ENCODE results near the gene TRPM6. TPM values are rescaled to one million over a fixed set of nuclear protein-coding genes. Genes with fewer than 3 reads are reported as not detected.

Gene TRPM6
- total RNA-seq, 1 experiment from 2014 or later = 1.4 TPM

DNA sequence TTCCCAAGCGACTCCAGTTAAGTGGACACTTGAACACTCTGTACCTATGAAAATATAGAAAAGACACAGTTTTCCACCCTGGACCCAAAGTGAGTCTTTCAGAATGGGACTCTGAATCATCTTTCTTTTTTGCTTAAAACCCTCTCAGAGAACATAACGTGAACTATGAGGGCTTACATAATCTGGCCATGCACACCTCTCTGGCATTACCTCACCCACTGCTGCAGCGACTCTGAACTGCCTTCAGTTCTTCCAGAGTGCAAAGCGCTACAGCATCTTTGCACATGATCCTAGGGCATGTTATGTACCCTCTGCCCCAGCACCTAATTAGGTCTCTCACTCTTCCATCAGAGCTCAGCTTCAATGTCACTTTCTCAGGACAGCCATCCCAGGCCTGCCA is 204.4 kb downstream of the TRPM6 start:
- ATAC-seq = no peak
- CTCF ChIA-PET = interaction anchor here (0.6 kb wide), 1 partner anchor 1482 kb away, joined by 4 read pairs; no protein-coding TSS in a partner anchor
- Mint-ChIP-seq H3K4me3 (no peak overlapping the region), H3K27ac (no peak overlapping the region), H3K4me1 (no peaks in the 10 kb centered on the region), H3K36me3 (no peaks in the 10 kb centered on the region), H3K27me3 (ENCODE audit: low read depth) (no peaks in the 10 kb centered on the region), H3K9me3 (no peaks in the 10 kb centered on the region)
- POLR2A ChIA-PET = no interaction called here
- no peak for DNase-seq (ENCODE audit: low spot score)
- TF ChIP-seq, protein P1, sequence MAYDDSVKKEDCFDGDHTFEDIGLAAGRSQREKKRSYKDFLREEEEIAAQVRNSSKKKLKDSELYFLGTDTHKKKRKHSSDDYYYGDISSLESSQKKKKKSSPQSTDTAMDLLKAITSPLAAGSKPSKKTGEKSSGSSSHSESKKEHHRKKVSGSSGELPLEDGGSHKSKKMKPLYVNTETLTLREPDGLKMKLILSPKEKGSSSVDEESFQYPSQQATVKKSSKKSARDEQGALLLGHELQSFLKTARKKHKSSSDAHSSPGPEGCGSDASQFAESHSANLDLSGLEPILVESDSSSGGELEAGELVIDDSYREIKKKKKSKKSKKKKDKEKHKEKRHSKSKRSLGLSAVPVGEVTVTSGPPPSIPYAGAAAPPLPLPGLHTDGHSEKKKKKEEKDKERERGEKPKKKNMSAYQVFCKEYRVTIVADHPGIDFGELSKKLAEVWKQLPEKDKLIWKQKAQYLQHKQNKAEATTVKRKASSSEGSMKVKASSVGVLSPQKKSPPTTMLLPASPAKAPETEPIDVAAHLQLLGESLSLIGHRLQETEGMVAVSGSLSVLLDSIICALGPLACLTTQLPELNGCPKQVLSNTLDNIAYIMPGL (CRISPR knock-in tag; IDR thresholded peaks at IDR 0.05) = no peak

DNA sequence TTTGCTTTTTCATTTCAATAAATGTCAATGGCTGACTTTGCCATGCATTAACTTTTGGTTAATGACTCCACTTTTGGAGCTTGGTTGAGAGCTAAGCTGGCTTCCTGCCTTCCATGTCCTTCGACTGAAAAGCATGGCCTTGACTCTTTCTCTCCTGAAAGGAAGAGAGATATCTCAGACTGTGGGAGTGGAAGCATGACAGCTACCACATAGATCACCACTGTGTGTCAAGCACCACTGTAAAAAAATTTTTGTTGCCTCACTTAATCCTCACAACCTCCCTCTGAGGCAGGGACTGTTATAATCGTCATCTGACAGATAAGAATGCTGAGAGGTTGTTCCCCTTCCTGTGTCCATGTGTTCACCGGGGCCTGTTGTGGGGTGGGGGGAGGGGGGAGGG is 205.8 kb downstream of the TRPM6 start:
- no peaks in the 10 kb centered on the region for H3K9me3 Mint-ChIP-seq
- H3K4me3 Mint-ChIP-seq = no peak overlapping the region
- ChIA-PET CTCF (no interaction called here), POLR2A (no interaction called here)
- H3K27me3 Mint-ChIP-seq (ENCODE audit: low read depth) = no peaks in the 10 kb centered on the region
- no peaks in the 10 kb centered on the region for H3K36me3 Mint-ChIP-seq
- peaks cover 6% of the 10 kb centered on the region; the same call in 1 of the 2 replicates for H3K4me1 Mint-ChIP-seq
- TF ChIP-seq ZNF416 (CRISPR knock-in tag; IDR thresholded peaks at IDR 0.05) (no peak), ZNF423 (CRISPR knock-in tag; IDR thresholded peaks at IDR 0.05) (no peak), TCF7 (CRISPR knock-in tag; IDR thresholded peaks at IDR 0.05; ENCODE audit: low read depth) (no peak), FOXP1 (CRISPR knock-in tag; IDR thresholded peaks at IDR 0.05; ENCODE audit: borderline replicate concordance) (no peak), JAZF1 (CRISPR knock-in tag; IDR thresholded peaks at IDR 0.05) (no peak), GTF2I (CRISPR knock-in tag; conservative IDR thresholded peaks at IDR 0.05) (no peak)
- TF ChIP-seq, protein P1 (CRISPR knock-in tag; IDR thresholded peaks at IDR 0.05) = no peak
- TF ChIP-seq, protein P2, sequence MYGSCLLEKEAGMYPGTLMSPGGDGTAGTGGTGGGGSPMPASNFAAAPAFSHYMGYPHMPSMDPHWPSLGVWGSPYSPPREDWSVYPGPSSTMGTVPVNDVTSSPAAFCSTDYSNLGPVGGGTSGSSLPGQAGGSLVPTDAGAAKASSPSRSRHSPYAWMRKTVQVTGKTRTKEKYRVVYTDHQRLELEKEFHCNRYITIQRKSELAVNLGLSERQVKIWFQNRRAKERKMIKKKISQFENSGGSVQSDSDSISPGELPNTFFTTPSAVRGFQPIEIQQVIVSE (CRISPR knock-in tag; IDR thresholded peaks at IDR 0.05; ENCODE audit: borderline replicate concordance) = no peak
- TF ChIP-seq, protein P3, sequence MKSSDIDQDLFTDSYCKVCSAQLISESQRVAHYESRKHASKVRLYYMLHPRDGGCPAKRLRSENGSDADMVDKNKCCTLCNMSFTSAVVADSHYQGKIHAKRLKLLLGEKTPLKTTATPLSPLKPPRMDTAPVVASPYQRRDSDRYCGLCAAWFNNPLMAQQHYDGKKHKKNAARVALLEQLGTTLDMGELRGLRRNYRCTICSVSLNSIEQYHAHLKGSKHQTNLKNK (CRISPR knock-in tag; IDR thresholded peaks at IDR 0.05) = no peak
- TF ChIP-seq, protein P4, sequence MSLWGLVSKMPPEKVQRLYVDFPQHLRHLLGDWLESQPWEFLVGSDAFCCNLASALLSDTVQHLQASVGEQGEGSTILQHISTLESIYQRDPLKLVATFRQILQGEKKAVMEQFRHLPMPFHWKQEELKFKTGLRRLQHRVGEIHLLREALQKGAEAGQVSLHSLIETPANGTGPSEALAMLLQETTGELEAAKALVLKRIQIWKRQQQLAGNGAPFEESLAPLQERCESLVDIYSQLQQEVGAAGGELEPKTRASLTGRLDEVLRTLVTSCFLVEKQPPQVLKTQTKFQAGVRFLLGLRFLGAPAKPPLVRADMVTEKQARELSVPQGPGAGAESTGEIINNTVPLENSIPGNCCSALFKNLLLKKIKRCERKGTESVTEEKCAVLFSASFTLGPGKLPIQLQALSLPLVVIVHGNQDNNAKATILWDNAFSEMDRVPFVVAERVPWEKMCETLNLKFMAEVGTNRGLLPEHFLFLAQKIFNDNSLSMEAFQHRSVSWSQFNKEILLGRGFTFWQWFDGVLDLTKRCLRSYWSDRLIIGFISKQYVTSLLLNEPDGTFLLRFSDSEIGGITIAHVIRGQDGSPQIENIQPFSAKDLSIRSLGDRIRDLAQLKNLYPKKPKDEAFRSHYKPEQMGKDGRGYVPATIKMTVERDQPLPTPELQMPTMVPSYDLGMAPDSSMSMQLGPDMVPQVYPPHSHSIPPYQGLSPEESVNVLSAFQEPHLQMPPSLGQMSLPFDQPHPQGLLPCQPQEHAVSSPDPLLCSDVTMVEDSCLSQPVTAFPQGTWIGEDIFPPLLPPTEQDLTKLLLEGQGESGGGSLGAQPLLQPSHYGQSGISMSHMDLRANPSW (CRISPR knock-in tag; conservative IDR thresholded peaks at IDR 0.05; ENCODE audit: low read depth) = no peak
- TF ChIP-seq, protein P5, sequence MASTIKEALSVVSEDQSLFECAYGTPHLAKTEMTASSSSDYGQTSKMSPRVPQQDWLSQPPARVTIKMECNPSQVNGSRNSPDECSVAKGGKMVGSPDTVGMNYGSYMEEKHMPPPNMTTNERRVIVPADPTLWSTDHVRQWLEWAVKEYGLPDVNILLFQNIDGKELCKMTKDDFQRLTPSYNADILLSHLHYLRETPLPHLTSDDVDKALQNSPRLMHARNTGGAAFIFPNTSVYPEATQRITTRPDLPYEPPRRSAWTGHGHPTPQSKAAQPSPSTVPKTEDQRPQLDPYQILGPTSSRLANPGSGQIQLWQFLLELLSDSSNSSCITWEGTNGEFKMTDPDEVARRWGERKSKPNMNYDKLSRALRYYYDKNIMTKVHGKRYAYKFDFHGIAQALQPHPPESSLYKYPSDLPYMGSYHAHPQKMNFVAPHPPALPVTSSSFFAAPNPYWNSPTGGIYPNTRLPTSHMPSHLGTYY (CRISPR knock-in tag; IDR thresholded peaks at IDR 0.05) = no peak
- TF ChIP-seq, protein P6, sequence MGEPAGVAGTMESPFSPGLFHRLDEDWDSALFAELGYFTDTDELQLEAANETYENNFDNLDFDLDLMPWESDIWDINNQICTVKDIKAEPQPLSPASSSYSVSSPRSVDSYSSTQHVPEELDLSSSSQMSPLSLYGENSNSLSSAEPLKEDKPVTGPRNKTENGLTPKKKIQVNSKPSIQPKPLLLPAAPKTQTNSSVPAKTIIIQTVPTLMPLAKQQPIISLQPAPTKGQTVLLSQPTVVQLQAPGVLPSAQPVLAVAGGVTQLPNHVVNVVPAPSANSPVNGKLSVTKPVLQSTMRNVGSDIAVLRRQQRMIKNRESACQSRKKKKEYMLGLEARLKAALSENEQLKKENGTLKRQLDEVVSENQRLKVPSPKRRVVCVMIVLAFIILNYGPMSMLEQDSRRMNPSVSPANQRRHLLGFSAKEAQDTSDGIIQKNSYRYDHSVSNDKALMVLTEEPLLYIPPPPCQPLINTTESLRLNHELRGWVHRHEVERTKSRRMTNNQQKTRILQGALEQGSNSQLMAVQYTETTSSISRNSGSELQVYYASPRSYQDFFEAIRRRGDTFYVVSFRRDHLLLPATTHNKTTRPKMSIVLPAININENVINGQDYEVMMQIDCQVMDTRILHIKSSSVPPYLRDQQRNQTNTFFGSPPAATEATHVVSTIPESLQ (CRISPR knock-in tag; IDR thresholded peaks at IDR 0.05) = no peak
- TF ChIP-seq, protein P7, sequence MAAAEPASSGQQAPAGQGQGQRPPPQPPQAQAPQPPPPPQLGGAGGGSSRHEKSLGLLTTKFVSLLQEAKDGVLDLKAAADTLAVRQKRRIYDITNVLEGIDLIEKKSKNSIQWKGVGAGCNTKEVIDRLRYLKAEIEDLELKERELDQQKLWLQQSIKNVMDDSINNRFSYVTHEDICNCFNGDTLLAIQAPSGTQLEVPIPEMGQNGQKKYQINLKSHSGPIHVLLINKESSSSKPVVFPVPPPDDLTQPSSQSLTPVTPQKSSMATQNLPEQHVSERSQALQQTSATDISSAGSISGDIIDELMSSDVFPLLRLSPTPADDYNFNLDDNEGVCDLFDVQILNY (CRISPR knock-in tag; IDR thresholded peaks at IDR 0.05) = no peak
- TF ChIP-seq, protein P8, sequence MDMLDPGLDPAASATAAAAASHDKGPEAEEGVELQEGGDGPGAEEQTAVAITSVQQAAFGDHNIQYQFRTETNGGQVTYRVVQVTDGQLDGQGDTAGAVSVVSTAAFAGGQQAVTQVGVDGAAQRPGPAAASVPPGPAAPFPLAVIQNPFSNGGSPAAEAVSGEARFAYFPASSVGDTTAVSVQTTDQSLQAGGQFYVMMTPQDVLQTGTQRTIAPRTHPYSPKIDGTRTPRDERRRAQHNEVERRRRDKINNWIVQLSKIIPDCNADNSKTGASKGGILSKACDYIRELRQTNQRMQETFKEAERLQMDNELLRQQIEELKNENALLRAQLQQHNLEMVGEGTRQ (CRISPR knock-in tag; IDR thresholded peaks at IDR 0.05) = no peak
- DNase-seq (ENCODE audit: low spot score) (no peak), ATAC-seq (no peak)
- H3K27ac Mint-ChIP-seq = no peak overlapping the region
